DND-41 (cell line): ENCODE measurements around the gene C4orf17.
A peak's percentile ranks its signal among the peaks of the same experiment; 100 is the strongest.

Experiments
- ATAC-seq: fragments of 200-7000 bp; cut with Tn5 transposase; 3 replicates; pipeline ENCODE4 v1.9.1; 2021; ENCODE audit warnings: low read depth; ENCODE audit not compliant: insufficient read depth
- DNase-seq: peaks from one replicate; pipeline ENCODE4 v3.0.0-alpha.2; 2020
- H2AFZ ChIP-seq: 2 replicates; pipeline ENCODE4 v1.6.0; 2012; ENCODE audit warnings: low read depth, low read length
- H3K27ac ChIP-seq: 2 replicates; pipeline ENCODE4 v1.5.1; 2012; ENCODE audit warnings: low read length, inconsistent platforms
- H3K27me3 ChIP-seq: fragments of 200-600 bp; sonication (generic); 2 replicates; pipeline ENCODE4 v1.6.0; 2012; ENCODE audit warnings: low read length, mild to moderate bottlenecking, inconsistent platforms; ENCODE audit not compliant: insufficient read depth, poor library complexity
- H3K36me3 ChIP-seq: 2 replicates; pipeline ENCODE4 v1.5.1; 2012; ENCODE audit warnings: low read length, inconsistent platforms; ENCODE audit not compliant: insufficient read depth
- H3K4me1 ChIP-seq: 2 replicates; pipeline ENCODE4 v1.5.1; 2012; ENCODE audit warnings: mild to moderate bottlenecking, low read length; ENCODE audit not compliant: insufficient read depth
- H3K4me2 ChIP-seq: 2 replicates; pipeline ENCODE4 v1.6.0; 2012; ENCODE audit warnings: mild to moderate bottlenecking, moderate library complexity, low read length, inconsistent platforms; ENCODE audit not compliant: insufficient read depth
- H3K4me3 ChIP-seq, 2 experiments: fragments of 200-600 bp in 1 of 2; shearing (Covaris generic) in 1 of 2; 2 replicates each; pipeline ENCODE4 v1.5.1; 2012 to 2016; ENCODE audit warnings: inconsistent platforms in 2 of 2, low read length in 2 of 2, mild to moderate bottlenecking in 2 of 2, low read depth in 1 of 2, moderate library complexity in 1 of 2
- H3K79me2 ChIP-seq: 2 replicates; pipeline ENCODE4 v1.6.0; 2012; ENCODE audit warnings: low read length, inconsistent platforms; ENCODE audit not compliant: insufficient read depth
- H3K9ac ChIP-seq: 2 replicates; pipeline ENCODE4 v1.6.0; 2012; ENCODE audit warnings: low read depth, mild to moderate bottlenecking, inconsistent platforms, low read length, moderate library complexity
- H3K9me3 ChIP-seq: 2 replicates; pipeline ENCODE4 v1.5.1; 2012; ENCODE audit warnings: low read length, moderate library complexity, mild to moderate bottlenecking, inconsistent platforms; ENCODE audit not compliant: insufficient read depth, severe bottlenecking
- H4K20me1 ChIP-seq: 2 replicates; pipeline ENCODE4 v1.6.0; 2012; ENCODE audit warnings: low read length; ENCODE audit not compliant: insufficient read depth
- CTCF ChIP-seq: IDR thresholded peaks from 2 replicates; pipeline ENCODE4 v1.5.1; 2012; ENCODE audit warnings: borderline replicate concordance, low read length, moderate library complexity, mild to moderate bottlenecking; ENCODE audit not compliant: poor library complexity, severe bottlenecking; ENCODE audit errors: extremely low read depth
- EZH2 ChIP-seq: IDR thresholded peaks from 3 replicates; pipeline ENCODE4 v1.6.1; 2012; ENCODE audit warnings: borderline replicate concordance, low read depth, mild to moderate bottlenecking, moderate library complexity, low read length, inconsistent platforms; ENCODE audit not compliant: severe bottlenecking

C4orf17 gene

GRCh38 chr4:99510721-99511120 lies at the start of gene C4orf17:
C4orf17 (plus strand) TSS chr4:99511021; CDS start chr4:99513082, 2,061 bp downstream.
- ATAC-seq: no peak
- no peak within 1 kb of the TSS for H3K4me3 ChIP-seq
- TF ChIP-seq CTCF (no peak), EZH2 (no peak)

GRCh38 chr4:99461623-99462401 lies 49.0 kb upstream of the C4orf17 start:
- no peak overlapping the region for H2AFZ ChIP-seq
- no peaks in the 10 kb centered on the region for H3K79me2 ChIP-seq
- no peak for ATAC-seq

More at GRCh38 chr4:99510721-99511120, at the start of gene C4orf17:
- no peak for DNase-seq
- no peak within 1 kb of the TSS for H3K27ac ChIP-seq
- H3K36me3 ChIP-seq: no peaks in the 10 kb centered on the region
- peaks cover 25% of the 10 kb centered on the region for H3K4me1 ChIP-seq
- H3K27me3 ChIP-seq: no peaks in the 10 kb centered on the region
- no peak within 1 kb of the TSS for H3K9ac ChIP-seq
- no peak within 1 kb of the TSS for H3K4me2 ChIP-seq
- H3K79me2 ChIP-seq: no peaks in the 10 kb centered on the region
- H4K20me1 ChIP-seq: no peaks in the 10 kb centered on the region
- no peak within 1 kb of the TSS for H2AFZ ChIP-seq
- H3K9me3 ChIP-seq: no peaks in the 10 kb centered on the region

GRCh38 chr4:99462875-99463464 lies 47.9 kb upstream of the C4orf17 start:
- Histone ChIP-seq H3K79me2 (no peaks in the 10 kb centered on the region), H2AFZ (no peak overlapping the region), H3K9ac (no peak overlapping the region), H3K4me3 (no peak overlapping the region), H3K9me3 (no peaks in the 10 kb centered on the region), H3K4me2 (no peak overlapping the region), H4K20me1 (no peaks in the 10 kb centered on the region), H3K27ac (no peak overlapping the region), H3K36me3 (no peaks in the 10 kb centered on the region), H3K27me3 (no peaks in the 10 kb centered on the region), H3K4me1 (no peaks in the 10 kb centered on the region)
- ATAC-seq (peak; percentile 98), DNase-seq (peak; percentile 68)
- TF ChIP-seq EZH2 (no peak), CTCF (peak; percentile 85)

More at GRCh38 chr4:99461623-99462401, 49.0 kb upstream of the C4orf17 start:
- Histone ChIP-seq H3K27ac (no peak overlapping the region), H4K20me1 (no peaks in the 10 kb centered on the region), H3K36me3 (no peaks in the 10 kb centered on the region), H3K4me2 (no peak overlapping the region), H3K9ac (no peak overlapping the region), H3K27me3 (no peaks in the 10 kb centered on the region), H3K9me3 (no peaks in the 10 kb centered on the region), H3K4me3 (no peak overlapping the region), H3K4me1 (no peaks in the 10 kb centered on the region)
- no peak for DNase-seq
- no peak for TF ChIP-seq CTCF
- TF ChIP-seq EZH2: no peak
